Measurements from ENCODE around the gene EOGT. TPM values are rescaled to one million over a fixed set of nuclear protein-coding genes. Genes with fewer than 3 reads are reported as not detected.

EOGT gene
- polyA plus RNA-seq, 4 donors = 12.0 to 15.4 (median 14.1) TPM

DNA sequence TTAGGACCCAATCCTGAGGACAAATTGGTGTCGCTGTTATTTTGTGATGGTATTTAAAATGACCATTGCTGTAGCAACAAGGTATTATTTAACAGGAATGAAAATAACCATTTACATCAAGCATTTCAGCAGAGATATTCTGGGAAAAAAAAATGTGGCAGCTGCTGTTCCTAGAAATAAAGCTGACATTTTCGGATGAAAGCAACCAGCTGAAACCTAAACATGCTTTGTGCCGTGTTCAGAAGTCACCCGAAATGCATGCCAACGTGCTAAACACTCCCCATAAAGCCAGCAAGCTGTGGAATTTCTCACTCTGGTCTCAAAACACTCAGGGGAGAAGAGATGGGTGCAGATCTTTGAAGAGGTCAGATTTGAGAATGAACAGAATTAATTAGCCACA is 49.6 kb downstream of the EOGT start:
- no peak for DNase-seq (ENCODE audit: low read depth in 4 of 4, low spot score in 3 of 4)

DNA sequence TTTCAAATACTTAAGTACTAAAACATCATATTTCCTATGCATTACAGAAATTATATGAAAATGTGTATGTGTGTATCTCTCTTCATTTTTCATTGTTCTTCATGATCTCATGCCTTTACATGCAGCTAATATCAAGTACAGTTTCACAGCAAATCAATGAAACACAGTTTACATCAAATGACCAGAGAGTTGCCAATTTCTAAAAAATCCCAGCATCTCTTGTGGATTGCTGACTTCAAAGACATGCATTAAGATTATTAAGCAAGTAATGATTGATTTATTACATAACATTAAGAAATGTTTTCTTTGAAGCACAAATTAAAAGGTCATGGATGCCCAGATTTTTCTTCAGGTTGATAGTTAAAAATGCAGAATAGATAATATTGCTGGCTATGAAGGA is 50.1 kb downstream of the EOGT start:
- DNase-seq (ENCODE audit: low read depth in 4 of 4, low spot score in 3 of 4) = no peak

DNA sequence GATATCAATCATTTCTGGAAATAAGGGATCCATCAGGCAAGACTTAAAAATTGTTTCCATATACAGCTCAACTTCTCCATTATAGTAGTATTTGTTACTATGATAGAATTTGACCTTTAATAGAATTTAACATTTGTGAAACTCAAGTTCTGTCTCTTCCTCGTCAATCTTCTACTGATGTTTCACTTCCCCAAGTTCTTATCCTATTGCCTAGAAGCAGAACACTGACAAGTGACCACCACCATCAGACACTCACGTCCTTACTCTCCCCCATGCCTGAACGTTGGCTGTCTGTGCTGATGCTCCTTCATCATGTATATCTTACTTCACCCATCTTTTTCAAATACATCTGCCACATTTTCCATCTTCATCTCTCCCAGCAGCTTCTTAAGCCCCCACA is 54.6 kb downstream of the EOGT start:
- DNase-seq (ENCODE audit: low read depth in 4 of 4, low spot score in 3 of 4) = no peak

DNA sequence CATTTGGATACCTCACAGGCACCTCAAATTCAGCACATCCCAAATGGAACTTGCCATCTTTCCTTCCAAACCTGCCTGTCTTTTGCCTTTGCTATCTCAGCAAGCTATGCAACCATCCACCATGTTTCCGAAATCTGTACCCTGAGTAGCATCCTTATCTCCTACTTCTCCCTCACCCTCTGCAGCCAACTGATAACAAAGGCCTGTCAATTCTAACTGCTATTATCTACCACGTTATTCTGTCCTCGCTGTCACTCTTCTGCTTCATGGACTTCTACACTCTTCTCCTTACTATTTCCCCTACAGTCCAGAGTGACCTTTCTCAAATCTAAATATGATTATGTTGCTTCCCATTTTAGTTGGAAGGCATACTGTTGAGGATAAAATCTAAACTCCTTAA is 55.6 kb downstream of the EOGT start:
- DNase-seq (ENCODE audit: low read depth in 4 of 4, low spot score in 3 of 4) = no peak

DNA sequence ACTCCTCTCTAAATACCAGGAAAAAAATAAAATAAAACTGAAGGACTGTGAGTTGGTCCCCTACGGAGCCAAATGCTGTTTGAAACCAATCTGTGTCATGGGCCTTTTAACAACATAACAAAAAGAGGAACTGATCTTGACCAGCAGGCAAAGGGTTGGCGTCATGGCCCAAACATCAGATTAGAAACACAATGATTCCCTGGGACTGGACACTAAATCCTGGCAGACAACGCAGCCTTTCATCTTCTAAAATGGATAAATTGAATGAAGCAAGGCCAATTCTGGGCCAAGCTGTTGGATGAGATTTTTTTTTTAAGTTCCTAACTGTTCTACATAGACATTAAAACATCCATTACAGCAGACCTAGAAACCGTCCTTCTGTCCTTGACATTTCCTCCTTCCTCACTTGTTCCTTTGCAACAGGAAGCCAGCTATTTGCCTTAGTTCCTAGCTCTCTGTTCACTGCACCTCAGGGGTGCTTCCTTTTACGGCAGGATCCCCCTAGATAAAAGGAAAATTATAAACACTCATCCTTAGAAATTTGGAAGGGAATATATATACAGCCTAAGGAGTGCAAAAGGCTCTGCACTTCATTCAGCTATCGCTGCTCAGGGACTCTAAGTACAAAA is 59.6 kb downstream of the EOGT start:
- no peak for DNase-seq (ENCODE audit: low read depth in 4 of 4, low spot score in 3 of 4)

DNA sequence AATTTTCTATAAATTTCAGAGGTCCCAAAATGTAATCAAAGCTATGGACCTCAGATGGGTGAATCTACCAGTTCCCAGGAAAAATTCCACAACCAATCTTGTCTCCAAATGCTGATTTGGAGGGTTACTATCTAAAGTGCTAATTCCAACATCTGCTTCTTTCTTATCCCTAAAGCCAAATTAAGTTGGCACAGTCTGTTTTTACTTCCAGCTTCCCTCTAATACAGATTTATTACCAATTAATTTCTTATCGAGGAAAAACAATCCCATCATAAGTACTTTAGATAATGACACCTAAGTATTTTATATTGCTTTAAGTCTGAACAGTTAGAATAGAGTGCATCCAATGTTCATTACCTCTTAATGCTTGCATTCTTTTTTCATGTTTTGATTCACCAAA is 68.3 kb downstream of the EOGT start:
- DNase-seq (ENCODE audit: low read depth in 4 of 4, low spot score in 3 of 4) = no peak

DNA sequence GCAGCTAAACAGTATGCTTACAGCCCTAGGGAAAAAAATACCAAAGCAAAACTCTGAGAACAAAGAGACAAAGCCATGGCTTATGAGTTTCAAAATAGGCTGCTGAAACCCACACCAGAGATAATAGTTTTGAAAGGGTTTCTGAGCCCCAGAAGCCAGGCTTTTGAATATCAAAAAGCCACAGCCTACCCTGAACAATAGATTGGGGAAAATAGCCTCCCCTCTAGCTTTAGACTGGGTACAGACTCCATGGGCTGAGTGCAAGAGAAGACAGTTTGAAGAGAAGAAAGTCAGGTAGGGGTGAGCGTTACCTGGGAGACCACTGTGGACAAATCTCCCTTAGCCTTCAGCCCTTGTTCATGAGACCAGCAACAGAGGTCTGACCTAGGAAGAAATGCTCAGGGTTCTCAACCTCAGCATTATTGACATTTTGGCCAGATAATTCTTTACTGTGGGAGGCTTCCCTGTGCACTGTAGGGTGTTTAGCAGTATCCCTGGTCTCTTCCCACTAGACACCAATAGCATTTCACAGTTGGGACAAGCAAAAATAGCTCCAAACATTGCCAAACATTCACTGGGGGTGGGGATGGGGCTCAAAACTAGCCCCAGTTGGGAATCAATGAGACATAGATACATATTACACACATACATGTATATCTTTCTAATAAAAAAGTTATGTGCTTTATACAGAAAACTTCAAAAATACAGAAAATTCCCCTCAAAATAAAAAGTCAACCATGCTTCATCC is 69.6 kb downstream of the EOGT start:
- DNase-seq (ENCODE audit: low read depth in 4 of 4, low spot score in 3 of 4) = no peak

DNA sequence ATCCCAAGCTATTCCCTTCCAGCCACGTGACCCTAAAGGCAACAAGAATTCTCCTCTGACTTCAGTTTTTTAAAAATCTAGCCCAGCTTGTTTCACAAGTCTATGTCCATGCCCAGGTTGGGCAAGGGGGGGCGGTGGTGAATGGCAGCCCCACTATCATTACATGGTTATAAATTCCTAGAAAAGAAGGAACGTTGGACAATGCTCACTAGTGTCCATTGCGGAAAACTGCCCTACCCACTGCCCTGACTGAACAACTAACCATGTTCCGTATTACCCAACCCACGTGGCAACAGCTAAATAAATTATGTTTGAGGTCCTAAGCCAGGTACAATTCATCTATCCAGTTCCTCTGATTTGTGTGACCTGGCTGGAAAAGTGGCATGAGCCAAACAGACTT is 72.4 kb downstream of the EOGT start:
- no peak for DNase-seq (ENCODE audit: low read depth in 4 of 4, low spot score in 3 of 4)

DNA sequence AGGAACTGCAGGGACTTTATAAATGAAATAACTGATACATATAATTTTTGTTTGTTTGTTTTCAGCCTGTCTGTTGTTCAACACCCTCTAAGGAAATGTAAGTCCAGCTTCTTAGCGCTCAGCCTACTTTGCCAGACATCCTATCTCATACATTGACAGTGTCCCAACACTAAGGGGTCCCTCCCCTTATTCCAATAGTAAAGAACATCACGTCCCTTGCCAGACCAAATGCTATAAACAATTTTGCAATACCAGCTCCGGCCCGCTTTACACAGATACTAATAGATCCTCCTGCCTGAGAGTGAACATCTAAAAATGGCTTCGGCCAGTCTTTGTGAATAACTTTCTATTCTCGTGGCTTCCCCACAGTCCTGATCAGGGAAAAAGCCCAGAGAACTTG is 76.6 kb downstream of the EOGT start:
- DNase-seq (ENCODE audit: low read depth in 4 of 4, low spot score in 3 of 4) = no peak

DNA sequence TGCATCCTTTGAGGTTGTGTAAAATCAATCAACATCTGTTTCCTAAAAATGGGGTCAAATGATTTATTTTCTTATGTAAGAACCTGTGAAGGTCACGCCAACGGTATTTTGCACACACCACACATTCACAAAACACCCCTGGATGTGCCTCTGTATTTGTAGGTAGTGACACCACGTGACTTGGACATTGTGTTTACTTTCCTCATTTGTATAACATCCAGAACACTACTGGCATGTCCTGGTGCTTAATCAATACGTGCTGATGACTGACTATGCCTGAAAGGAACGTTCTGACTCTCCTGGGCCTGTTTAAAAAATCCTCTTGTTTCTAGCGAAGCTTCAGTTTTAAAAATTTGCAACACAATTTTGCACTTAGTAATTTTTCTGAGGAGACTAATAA is 77.7 kb downstream of the EOGT start:
- DNase-seq (ENCODE audit: low read depth in 4 of 4, low spot score in 3 of 4) = no peak

DNA sequence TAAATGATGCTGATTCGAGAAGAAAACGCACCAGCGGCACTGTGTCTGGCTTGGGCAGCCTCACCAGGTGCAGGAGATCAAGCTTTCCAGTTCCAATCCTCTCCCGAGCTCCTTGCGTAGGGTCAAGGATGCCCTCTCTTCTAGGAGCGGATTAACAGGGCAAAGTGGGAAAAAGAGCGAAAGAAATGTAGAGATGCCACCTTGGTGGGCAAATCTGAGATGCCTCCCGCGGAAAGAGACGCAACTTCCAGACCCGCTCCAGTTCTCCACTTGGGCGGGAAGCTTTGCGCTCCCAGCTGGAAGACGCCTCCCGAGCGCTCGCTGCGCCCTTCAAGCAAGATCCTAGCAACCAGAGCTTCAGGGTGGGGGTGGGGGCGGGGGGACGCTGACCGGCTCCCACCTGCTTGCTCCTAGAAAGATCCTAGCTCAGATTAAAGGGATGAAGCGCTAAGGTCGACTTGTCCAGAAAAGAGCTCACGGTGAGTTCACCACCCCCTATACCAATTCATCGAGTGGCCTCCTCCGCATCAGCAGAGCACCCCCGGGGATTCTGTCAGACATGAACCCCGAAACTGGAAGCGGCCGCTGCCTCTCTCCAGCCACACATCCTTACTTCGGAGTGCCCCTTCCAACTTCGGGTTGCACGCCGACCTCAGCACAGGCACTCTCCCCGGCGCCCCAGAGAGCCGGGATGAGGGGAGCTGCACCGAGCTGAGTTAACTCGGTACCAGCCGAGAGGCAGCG is 81.9 kb downstream of the EOGT start:
- no peak for DNase-seq (ENCODE audit: low read depth in 4 of 4, low spot score in 3 of 4)

Other genes starting within 250 kb of the EOGT start
- 1 to 10 TPM in 1 of 4 donors, under 1 TPM in 3; 0.05 to 1.7 (median 0.53) TPM for gene TAFA4, start 81.1 kb downstream of the EOGT start, polyA plus RNA-seq (ENCODE audit: insufficient read length in 4 of 4)
- gene TMF1, start 38.6 kb upstream of the EOGT start, polyA plus RNA-seq (ENCODE audit: insufficient read length in 4 of 4) = 10 to 100 TPM; 37.5 to 51.6 (median 45.9) TPM
- gene UBA3, start 66.7 kb upstream of the EOGT start, polyA plus RNA-seq (ENCODE audit: insufficient read length in 4 of 4) = 10 to 100 TPM; 68.4 to 83.2 (median 79.3) TPM
- gene ARL6IP5, start 71.3 kb upstream of the EOGT start, polyA plus RNA-seq (ENCODE audit: insufficient read length in 4 of 4) = 100 to 1,000 TPM in 1 of 4 donors, 10 to 100 TPM in 3; 89.6 to 119 (median 91.7) TPM
- gene LMOD3, start 108.9 kb upstream of the EOGT start, polyA plus RNA-seq (ENCODE audit: insufficient read length in 4 of 4) = under 1 TPM in 3 of 4 donors, not detected in 1; 0.06 to 0.09 (median 0.07) TPM